Stimulated activated CD4-positive, alpha-beta T cell treated with anti-CD3 and anti-CD28 coated beads, Interleukin-15, amount 100 ng/mL, for 24 hours (primary cell): ENCODE measurements around the gene NOTUM.

ENCODE experiments used
- DNase-seq: peaks from one replicate; pipeline ENCODE4 v3.0.0-alpha.2; 2020

NOTUM gene

GRCh38 chr17:81934850-81935708, 25.9 kb downstream of the NOTUM start:
- no peak for DNase-seq

GRCh38 chr17:81934098-81934757, 26.8 kb downstream of the NOTUM start:
- no peak for DNase-seq

GRCh38 chr17:81933178-81933699, 27.7 kb downstream of the NOTUM start:
- no peak for DNase-seq

GRCh38 chr17:81932333-81932983, 28.5 kb downstream of the NOTUM start:
- peak; percentile 32 for DNase-seq

- DNase-seq: no peak
Measured at GRCh38 chr17:81931557-81932332, 29.2 kb downstream of the NOTUM start.

GRCh38 chr17:81931189-81931556, 29.8 kb downstream of the NOTUM start:
- no peak for DNase-seq

GRCh38 chr17:81930142-81931125, 30.6 kb downstream of the NOTUM start:
- DNase-seq: no peak

- no peak for DNase-seq
Measured at GRCh38 chr17:81929253-81930141, 31.5 kb downstream of the NOTUM start.

GRCh38 chr17:81928544-81929252, 32.3 kb downstream of the NOTUM start:
- no peak for DNase-seq

- DNase-seq: peak; percentile 92
Measured at GRCh38 chr17:81927653-81928543, 33.1 kb downstream of the NOTUM start, which contains the start of gene MAFG. TSS of gene MAFG (minus strand) at chr17:81927735. CDS start at chr17:81923185, 4,550 bp downstream.

- DNase-seq: no peak
Measured at GRCh38 chr17:81927152-81927652, 33.8 kb downstream of the NOTUM start.

GRCh38 chr17:81926451-81927151, 34.4 kb downstream of the NOTUM start:
- DNase-seq: peak; percentile 82

GRCh38 chr17:81925860-81926450, 35.0 kb downstream of the NOTUM start:
- DNase-seq: no peak

- DNase-seq: peak; percentile 40
Measured at GRCh38 chr17:81924557-81925532, 36.1 kb downstream of the NOTUM start.

GRCh38 chr17:81923302-81924260, 37.4 kb downstream of the NOTUM start:
- DNase-seq: no peak
